HG02885 (cell line): ENCODE data around the gene FIZ1.

ENCODE experiments used
- ATAC-seq: cut with Tn5 transposase; IDR thresholded peaks from one replicate; pipeline ENCODE4 v1.9.1; 2021; ENCODE audit warnings: mild to moderate bottlenecking; ENCODE audit not compliant: unreplicated experiment, poor library complexity

FIZ1 gene

DNA sequence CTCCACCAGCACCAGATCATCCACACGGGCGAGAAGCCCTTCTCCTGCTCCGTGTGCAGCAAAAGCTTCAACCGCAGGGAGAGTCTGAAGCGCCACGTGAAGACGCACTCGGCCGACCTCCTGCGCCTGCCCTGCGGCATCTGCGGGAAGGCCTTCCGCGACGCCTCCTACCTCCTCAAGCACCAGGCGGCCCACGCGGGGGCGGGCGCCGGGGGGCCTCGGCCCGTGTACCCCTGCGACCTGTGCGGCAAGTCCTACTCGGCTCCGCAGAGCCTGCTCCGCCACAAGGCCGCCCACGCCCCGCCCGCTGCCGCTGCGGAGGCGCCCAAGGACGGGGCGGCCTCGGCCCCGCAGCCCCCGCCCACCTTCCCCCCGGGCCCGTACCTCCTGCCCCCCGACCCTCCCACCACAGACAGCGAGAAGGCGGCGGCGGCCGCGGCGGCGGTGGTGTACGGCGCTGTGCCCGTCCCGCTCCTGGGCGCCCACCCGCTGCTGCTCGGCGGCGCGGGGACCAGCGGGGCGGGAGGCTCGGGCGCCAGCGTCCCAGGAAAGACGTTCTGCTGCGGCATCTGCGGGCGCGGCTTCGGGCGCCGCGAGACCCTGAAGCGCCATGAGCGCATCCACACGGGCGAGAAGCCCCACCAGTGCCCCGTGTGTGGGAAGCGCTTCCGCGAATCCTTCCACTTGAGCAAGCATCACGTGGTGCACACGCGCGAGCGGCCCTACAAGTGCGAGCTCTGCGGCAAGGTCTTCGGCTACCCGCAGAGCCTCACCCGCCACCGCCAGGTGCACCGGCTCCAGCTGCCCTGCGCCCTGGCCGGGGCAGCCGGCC is 15.6 kb upstream of the FIZ1 start:
- no peak for ATAC-seq

- ATAC-seq: no peak
Observed at GRCh38 chr19:55613930-55614710, 14.8 kb upstream of the FIZ1 start.

GRCh38 chr19:55613396-55613795 is 14.1 kb upstream of the FIZ1 start:
- ATAC-seq: no peak

DNA sequence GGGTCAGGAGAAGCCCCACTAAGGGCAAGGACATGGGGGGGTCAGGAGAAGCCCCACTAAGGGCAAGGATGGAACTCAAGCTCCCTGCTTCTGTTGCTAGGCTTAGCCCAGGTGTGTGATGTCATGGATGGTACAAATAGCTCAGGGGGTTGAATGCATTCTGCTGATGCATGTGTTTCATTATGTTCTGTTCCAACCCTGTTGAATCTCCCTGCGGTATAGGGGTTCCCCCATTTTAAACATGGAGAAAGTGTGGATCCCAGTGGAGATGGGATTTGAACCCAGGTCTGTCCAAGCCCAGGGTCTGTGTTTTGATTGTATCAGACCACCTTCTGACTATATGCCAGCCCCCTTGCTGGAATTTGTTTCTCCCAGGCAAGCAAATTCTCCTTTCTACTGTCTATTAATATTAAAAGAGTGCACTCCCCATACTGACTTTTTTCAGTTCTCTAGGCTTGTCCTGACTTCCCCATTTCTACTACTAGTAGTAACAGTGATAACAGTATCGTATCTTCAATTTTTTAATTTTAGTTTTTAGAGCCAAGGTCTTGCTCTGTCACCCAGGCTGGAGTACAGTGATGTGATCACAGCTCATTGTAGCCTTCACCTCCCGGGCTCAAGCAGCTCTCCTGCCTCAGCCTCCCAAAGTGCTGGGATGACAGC is 12.8 kb upstream of the FIZ1 start:
- ATAC-seq: no peak

- ATAC-seq: no peak
Observed at GRCh38 chr19:55611300-55611982, 12.1 kb upstream of the FIZ1 start.

DNA sequence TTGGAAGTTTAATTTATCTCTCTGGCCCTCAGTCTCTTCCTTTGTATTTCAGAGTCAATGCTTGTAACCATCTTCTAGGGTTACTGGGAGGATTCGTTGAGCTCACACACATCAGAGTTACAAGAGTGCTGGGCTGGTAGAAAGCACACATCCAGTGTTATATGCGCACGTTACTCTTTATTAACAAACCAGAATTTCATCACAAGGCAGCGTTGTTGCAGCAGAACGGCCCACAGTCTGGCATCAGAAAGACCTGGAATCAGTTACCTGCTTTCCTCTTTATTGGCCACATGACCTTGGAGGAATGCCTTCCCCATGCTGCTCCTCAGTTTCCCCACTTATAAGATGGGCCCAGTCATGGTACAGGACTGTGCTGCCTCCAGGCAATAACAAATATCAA is 10.0 kb upstream of the FIZ1 start:
- no peak for ATAC-seq

DNA sequence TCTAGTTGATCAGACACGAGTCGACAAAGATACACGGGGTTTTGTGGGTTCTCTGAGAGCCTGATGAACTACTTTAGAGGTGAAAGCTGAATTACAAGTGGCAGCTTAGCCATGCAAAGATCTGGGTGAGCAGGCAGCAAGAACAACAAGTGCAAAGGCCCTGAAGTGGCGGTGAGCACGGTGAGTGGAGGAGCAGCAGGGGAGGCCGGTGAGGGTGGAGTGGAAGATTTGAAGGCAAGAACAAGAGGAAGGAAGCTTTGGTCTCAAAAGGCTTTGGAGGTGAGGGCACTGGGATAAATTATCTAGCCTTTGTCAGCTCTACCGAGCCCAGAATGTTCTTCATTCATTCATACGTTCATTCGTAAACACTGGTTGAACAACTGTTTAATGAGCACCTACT is 7.5 kb upstream of the FIZ1 start:
- no peak for ATAC-seq

DNA sequence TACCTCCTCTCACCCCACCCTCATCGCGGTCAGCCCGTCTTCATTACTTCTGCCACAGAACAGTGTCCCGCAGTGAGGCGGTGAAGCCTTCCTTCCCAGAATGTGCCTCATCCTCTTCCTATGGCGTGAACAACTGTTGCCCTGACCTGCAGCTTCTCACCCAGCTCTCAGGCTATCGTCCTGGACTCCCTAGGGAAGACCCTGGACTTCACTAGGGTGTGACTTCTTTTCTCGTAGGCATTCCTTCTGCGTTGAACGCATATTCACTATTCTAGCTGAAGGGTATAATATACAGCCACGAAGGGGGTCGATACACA is 7.1 kb upstream of the FIZ1 start:
- ATAC-seq: no peak

DNA sequence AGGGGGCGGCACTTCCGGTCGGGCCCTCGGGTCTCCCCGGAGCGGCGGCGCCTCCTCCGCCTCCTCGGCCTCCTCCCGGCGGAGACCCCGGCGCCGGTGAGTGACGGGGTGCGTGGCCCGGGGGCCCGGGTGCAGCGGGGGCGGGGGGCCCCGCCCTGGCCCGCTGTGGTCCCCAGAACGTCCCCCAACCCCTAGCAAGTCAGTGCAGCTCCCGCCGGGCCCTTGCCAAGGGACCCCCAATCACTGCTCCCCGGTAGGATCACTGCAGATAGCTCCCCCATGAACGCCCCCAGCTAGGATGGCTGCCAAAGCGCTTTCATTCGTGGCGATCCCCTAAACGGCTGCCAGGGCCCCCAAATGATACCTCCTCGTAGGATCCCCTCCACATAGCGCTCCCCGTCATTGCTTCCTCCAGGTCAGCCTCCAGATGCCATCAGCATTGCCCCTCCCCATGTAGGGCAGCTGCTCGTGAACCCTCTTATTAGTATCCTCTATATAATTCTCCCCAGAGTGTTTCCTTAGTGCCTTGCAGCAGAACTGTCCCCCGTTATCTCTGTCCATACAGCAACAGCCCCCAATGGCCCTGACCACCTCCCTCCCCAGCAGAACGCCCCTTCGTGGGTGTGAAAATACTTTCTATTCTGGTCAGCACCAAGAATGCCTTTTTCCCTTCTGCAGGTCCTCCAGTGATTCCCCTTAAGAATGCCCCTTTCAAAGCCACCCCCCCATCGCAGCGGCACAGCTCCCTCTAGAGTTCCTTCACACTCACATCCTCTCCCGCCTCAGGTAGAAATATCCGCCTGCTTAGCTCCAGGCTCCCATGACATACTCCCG is 6.5 kb upstream of the FIZ1 start, which contains the start of gene ZNF865:
TSS of gene ZNF865 (plus strand) at position 11 of the 834 bp plus-strand sequence. CDS start 7,972 bp downstream, outside the sequence.
- ATAC-seq: peak; percentile 30

DNA sequence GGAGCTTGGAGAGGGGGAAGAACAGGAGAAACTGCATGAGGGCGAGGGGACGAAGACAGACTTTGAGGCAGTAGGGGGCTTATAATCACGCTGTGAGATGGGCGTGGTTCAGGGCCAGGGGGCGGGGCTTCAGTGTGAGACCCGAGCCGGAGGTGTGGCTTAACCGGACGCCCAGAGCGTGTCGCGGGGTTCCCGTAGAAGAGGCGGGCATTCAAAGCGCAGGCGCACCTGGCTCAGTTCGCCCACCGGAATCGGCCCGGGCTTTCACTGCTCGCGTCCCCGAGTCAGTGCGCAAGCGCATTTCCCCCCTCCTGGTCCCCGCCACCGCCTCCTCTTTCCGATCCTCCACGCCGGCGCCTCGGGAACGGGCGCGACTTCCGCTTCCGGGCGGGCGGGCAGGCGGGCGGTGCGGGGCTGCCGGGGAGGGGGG is 5.9 kb upstream of the FIZ1 start:
- peak; percentile 79 for ATAC-seq

DNA sequence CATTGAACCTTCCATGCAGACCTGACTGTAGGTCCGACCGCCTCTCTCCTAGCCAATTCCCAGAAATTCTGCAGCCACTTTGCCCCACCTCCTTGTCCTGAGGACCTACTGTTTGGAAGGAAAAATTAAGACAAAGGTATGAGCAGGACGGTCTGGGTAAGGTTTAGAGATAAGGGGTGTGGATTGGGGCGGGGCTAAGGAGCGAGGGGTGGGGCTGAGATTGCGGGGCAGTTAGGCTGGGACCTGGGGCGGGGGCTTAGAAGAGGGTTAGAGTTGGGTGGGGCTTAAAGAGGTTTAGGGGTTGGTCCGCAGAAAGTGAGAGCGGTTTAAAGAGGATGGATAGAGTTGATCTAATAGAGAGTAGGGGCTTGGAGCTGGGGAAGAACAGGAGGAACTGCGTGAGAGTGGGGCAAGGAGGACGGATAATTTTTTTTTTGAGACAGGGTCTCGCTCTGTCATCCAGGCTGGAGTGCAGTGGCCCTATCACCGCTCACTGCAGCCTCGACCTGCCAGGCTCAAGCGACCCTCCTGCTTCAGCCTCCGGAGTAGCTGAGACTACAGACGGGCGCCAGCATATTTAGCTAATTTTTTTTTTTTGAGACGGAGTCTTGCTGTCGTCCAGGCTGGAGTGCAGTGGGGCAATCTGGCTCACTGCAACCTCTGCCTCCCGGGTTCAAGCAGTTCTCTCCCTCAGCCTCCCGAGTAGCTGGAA is 4.4 kb upstream of the FIZ1 start:
- no peak for ATAC-seq

GRCh38 chr19:55603115-55603514 is 3.8 kb upstream of the FIZ1 start:
- ATAC-seq: no peak

DNA sequence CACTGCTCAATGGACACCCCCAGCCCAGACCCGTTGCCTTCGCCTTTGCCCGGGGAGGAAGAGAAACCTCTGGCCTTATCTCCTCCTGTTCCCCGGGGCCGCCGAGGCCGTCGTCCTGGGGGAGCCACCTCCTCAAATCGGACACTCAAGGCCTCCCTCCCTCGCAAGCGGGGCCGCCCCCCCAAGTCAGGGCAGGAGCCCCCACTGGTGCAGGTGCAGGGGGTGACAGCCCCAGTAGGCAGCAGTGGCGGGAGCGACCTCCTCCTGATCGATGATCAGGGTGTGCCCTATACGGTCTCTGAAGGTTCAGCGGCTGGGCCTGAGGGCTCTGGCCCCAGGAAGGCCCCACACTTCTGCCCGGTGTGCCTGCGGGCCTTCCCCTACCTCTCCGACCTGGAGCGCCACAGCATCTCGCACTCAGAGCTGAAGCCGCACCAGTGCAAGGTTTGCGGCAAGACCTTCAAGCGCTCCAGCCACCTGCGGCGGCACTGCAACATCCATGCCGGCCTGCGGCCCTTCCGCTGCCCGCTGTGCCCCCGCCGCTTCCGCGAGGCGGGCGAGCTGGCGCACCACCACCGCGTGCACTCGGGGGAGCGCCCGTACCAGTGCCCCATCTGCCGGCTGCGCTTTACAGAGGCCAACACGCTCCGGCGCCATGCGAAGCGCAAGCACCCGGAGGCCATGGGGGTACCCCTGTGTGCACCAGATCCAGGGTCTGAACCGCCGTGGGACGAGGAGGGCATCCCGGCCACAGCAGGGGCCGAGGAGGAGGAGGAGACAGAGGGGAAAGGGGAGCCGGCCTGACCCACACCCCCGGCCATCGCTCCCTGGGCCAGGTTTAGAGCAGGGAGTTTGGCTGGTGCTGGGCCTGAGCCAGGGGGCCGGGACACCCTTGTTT is 3.0 kb upstream of the FIZ1 start:
- ATAC-seq: no peak

GRCh38 chr19:55601084-55601483 is 1.8 kb upstream of the FIZ1 start:
- ATAC-seq: no peak

- no peak for ATAC-seq
Observed at GRCh38 chr19:55600662-55601028, 1.3 kb upstream of the FIZ1 start.

GRCh38 chr19:55599842-55600661 is 735 bp upstream of the FIZ1 start, which contains the start of gene ZNF524:
Gene ZNF524, plus strand, starts transcription at chr19:55600288. Its CDS starts 1,825 bp downstream, at chr19:55602113.
- peak; percentile 48 for ATAC-seq
